Breast epithelium (tissue), 4 donors: ENCODE results near the gene SH2D6. TPM values are rescaled to one million over a fixed set of nuclear protein-coding genes. Genes with fewer than 3 reads are reported as not detected.
"Not testable (repeated sequence)": the region's sequence is repeated elsewhere in the genome, so short reads cannot be mapped to it uniquely, and the experiment has no call there.

Experiments
- DNase-seq, 2 donors: peaks; one replicate each; pipeline ENCODE4 v3.0.0-alpha.2; 2019; ENCODE audit warnings: low spot score in 2 of 2
- H3K27ac ChIP-seq, 2 donors: fragments of 200-600 bp; sonication (generic) in 1 of 2; one replicate each; pipeline ENCODE4 v1.5.1; 2016 to 2019; ENCODE audit warnings: mild to moderate bottlenecking in 1 of 2
- H3K27me3 ChIP-seq, 2 donors: fragments of 200-600 bp; sonication (generic) in 1 of 2; one replicate each; pipeline versions ENCODE4 v1.5.1 to v1.6.0; 2017 to 2019; ENCODE audit warnings: control low read depth in 1 of 2, mild to moderate bottlenecking in 1 of 2
- H3K36me3 ChIP-seq: fragments of 200-600 bp; one replicate; pipeline ENCODE4 v1.5.1; 2019
- H3K4me1 ChIP-seq, 2 donors: fragments of 200-600 bp; sonication (generic); one replicate each; pipeline ENCODE4 v1.5.1; 2016 to 2019; ENCODE audit warnings: control low read depth in 1 of 2
- H3K4me3 ChIP-seq, 3 donors: fragments of 200-600 bp; sonication (generic); 1 replicate in 2 of 3; 2 replicates in 1 of 3; pipeline ENCODE4 v1.5.1; 2016 to 2019; ENCODE audit warnings: mild to moderate bottlenecking in 3 of 3, moderate library complexity in 2 of 3
- H3K9me3 ChIP-seq, 2 donors: fragments of 200-600 bp; sonication (generic) in 1 of 2; one replicate each; pipeline ENCODE4 v1.5.1; 2016 to 2019; ENCODE audit warnings: control low read depth in 1 of 2
- POLR2A ChIP-seq: fragments of 450-650 bp; IDR thresholded peaks from one replicate; pipeline ENCODE4 v1.6.1; 2016; ENCODE audit warnings: antibody characterized with exemption, mild to moderate bottlenecking, moderate library complexity
- POLR2AphosphoS5 ChIP-seq, 3 donors: sonication (generic); formaldehyde crosslinking; IDR thresholded peaks; one replicate each; pipeline ENCODE4 v1.6.1; 2017; ENCODE audit warnings: antibody characterized with exemption in 3 of 3
- intact Hi-C: fragments of 100-400 bp; cut with DNase I; formaldehyde crosslinking; loops from one replicate; pipeline ENCODE4 v1.15.1; 2023; ENCODE audit warnings: low total_unique reads
- total RNA-seq, 3 donors: library from RNA; depleted of rRNA; stranded (reverse); fragments of >200 nt; gene quantifications; one replicate each; pipeline ENCODE4 v1.1.0, GENCODE V29; 2016
- TF ChIP-seq, protein P1 (sequence below), 3 donors: fragments of 450-650 bp; IDR thresholded peaks; one replicate each; pipeline ENCODE4 v1.5.1; 2016 to 2017; ENCODE audit warnings: antibody characterized with exemption in 3 of 3, mild to moderate bottlenecking in 3 of 3, moderate library complexity in 3 of 3

Gene SH2D6
- total RNA-seq, 3 donors from 2014 or later = not detected

DNA sequence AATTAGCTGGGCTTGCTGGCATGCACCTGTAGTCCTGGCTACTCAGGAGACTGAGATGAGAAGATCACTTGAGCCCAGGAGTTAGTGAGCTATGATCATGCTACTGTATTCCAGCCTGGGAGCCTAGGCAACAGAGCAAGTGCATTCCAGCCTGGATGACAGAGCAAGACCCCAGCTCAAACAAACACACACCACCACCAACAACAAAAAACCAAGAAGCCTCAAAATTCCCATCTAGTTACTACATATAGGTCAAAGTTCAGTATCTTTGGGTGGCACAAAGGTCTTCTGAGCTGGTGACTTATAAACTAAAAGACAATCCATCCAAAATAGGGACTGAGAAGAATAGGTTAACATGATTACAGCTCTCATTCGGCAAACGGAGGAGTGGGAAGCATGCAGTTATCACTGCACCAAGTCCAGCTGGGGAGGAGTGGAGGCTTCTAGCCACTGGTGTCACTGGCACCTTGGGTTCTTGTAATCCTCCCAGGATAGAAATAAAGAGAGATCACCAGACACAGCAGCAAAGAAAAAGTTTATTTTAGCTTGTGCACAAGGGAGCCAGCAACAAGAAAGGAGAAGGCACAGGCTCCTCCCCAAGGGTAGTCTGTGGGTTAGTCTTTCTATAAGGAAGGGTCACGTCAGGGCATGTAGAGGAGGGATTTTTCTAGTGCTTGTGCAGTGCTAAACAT is 57.4 kb downstream of the SH2D6 start:
- intact Hi-C loops = no loop called here
- H3K27ac ChIP-seq = no peak overlapping the region
- H3K27me3 ChIP-seq = no peaks in the 10 kb centered on the region

DNA sequence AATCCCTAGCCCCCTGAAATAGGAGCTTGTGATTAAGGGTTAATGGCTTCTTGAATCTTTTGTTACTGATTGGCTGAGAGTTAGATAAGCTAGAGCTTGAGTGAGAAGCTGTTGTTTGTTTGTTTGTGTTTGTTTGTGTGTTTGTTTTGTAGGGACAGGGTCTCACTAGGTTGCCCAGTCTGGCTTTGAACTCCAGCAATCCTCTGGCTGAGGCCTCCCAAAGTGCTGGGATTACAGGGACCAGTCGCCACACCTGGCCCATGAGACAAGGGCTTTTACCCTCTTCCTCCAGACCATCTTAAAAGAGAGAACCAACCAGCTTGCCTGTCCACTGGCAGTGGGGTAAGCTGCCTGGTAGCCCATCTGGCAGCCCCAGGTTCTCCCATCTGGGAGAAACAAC is 58.1 kb downstream of the SH2D6 start:
- Histone ChIP-seq H3K27me3 (no peaks in the 10 kb centered on the region), H3K27ac (no peak overlapping the region), H3K4me3 (no peak overlapping the region), H3K9me3 (no peaks in the 10 kb centered on the region), H3K36me3 (no peaks in the 10 kb centered on the region), H3K4me1 (peaks cover 0 to under 1% of the 10 kb centered on the region in 2 donors)
- intact Hi-C loops = no loop called here
- TF ChIP-seq, protein P1, sequence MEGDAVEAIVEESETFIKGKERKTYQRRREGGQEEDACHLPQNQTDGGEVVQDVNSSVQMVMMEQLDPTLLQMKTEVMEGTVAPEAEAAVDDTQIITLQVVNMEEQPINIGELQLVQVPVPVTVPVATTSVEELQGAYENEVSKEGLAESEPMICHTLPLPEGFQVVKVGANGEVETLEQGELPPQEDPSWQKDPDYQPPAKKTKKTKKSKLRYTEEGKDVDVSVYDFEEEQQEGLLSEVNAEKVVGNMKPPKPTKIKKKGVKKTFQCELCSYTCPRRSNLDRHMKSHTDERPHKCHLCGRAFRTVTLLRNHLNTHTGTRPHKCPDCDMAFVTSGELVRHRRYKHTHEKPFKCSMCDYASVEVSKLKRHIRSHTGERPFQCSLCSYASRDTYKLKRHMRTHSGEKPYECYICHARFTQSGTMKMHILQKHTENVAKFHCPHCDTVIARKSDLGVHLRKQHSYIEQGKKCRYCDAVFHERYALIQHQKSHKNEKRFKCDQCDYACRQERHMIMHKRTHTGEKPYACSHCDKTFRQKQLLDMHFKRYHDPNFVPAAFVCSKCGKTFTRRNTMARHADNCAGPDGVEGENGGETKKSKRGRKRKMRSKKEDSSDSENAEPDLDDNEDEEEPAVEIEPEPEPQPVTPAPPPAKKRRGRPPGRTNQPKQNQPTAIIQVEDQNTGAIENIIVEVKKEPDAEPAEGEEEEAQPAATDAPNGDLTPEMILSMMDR (IDR thresholded peaks at IDR 0.05) = no peak
- TF ChIP-seq POLR2AphosphoS5 (IDR thresholded peaks at IDR 0.05) = no peak
- no peak for TF ChIP-seq POLR2A
- DNase-seq = no peak

More for the DNA sequence above, 57.4 kb downstream of the SH2D6 start:
- no peak overlapping the region for H3K4me3 ChIP-seq
- TF ChIP-seq POLR2A (no peak), POLR2AphosphoS5 (IDR thresholded peaks at IDR 0.05) (no peak)
- TF ChIP-seq, protein P1 (IDR thresholded peaks at IDR 0.05) = no peak
- no peaks in the 10 kb centered on the region for H3K36me3 ChIP-seq
- no peak for DNase-seq
- H3K4me1 ChIP-seq = peaks cover 0 to 6% of the 10 kb centered on the region in 2 donors
- H3K9me3 ChIP-seq = no peaks in the 10 kb centered on the region

DNA sequence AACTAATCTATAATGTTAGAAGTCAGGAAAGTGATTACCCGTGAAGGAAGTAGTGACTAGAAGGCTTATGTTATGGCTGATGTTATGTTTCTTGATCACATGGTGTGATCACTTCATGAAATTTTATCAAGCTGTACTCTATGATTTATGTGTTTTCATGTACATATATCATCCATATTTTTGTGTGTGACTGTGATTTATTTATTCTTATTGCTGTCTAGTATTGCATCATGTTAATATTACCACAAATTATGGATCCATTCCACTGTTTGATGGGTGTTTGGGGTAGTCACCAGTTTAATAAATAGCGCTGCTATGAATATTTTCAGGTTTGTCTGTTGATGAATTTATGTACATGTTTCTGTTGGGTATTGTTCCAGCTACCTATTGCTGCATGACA is 59.4 kb downstream of the SH2D6 start:
- Histone ChIP-seq H3K4me1 (no peaks in the 10 kb centered on the region), H3K27me3 (no peaks in the 10 kb centered on the region), H3K27ac (no peak overlapping the region), H3K4me3 (no peak overlapping the region), H3K36me3 (no peaks in the 10 kb centered on the region), H3K9me3 (no peaks in the 10 kb centered on the region)
- no peak for DNase-seq
- no peak for TF ChIP-seq POLR2A
- TF ChIP-seq, protein P1 (IDR thresholded peaks at IDR 0.05) = no peak
- no peak for TF ChIP-seq POLR2AphosphoS5 (IDR thresholded peaks at IDR 0.05)
- intact Hi-C loops = no loop called here

DNA sequence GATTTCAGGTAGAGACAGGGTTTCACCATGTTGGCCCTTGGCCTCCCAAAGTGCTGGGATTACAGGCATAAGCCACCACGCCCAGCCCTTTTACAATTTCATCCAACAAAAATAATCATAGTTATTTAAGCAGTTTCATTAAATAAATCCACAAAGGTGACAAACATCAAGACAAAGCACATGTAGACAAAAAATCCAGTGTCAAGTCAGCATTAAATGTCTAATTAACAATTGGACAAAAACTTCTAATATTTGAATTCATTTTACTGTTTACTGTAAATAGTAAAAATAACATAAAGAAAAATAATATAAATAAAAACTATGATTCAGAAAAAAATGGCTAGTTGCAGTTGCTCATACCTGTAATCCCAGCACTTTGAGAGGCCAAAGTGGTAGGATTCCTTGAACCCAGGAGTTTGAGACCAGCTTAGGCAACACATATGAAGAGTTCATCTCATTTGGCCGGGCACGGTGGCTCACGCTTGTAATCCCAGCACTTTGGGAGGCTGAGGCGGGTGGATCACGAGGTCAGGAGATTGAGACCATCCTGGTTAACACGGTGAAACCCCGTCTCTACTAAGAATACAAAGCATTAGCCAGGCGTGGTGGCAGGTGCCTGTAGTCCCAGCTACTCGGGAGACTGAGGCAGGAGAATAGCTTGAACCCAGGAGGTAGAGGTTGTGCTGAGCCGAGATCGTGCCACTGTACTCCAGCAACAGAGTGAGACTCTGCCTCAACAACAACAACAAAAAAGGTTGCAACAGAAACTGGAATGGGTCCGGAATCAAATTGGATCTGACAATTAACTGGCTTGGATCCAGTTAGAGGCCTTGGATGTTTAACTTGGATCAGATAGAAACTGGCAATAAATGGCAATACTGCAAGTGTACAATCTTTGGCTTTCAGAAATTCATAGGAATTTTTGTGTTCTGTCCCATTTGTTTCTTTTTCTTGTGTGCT is 63.6 kb downstream of the SH2D6 start:
- Histone ChIP-seq H3K4me3 (no peak overlapping the region), H3K9me3 (no peaks in the 10 kb centered on the region), H3K4me1 (no peaks in the 10 kb centered on the region), H3K27ac (no peak overlapping the region), H3K36me3 (no peaks in the 10 kb centered on the region), H3K27me3 (no peaks in the 10 kb centered on the region)
- intact Hi-C loops = no loop called here
- TF ChIP-seq, protein P1 (IDR thresholded peaks at IDR 0.05) = no peak
- no peak for TF ChIP-seq POLR2AphosphoS5 (IDR thresholded peaks at IDR 0.05)
- TF ChIP-seq POLR2A = no peak
- no peak for DNase-seq

DNA sequence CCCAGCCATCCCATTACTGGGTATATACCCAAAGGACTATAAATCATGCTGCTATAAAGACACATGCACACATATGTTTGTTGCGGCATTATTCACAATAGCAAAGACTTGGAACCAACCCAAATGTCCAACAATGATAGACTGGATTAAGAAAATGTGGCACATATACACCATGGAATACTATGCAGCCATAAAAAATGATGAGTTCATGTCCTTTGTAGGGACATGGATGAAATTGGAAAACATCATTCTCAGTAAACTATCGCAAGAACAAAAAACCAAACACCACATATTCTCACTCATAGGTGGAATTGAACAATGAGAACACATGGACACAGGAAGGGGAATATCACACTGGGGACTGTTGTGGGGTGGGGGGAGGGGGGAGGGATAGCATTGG is 66.1 kb downstream of the SH2D6 start:
- H3K36me3 ChIP-seq, H3K9me3 ChIP-seq, DNase-seq, H3K4me3 ChIP-seq, H3K4me1 ChIP-seq, H3K27ac ChIP-seq, intact Hi-C loops, H3K27me3 ChIP-seq: not testable (repeated sequence)
